GM23338 (cell line): ENCODE data around the gene TGFBR3. TPM values are rescaled to one million over a fixed set of nuclear protein-coding genes. Genes with fewer than 3 reads are reported as not detected.

Experiments used
- ATAC-seq: fragments of 200-7000 bp; cut with Tn5 transposase; 3 replicates; pipeline ENCODE4 v1.9.1; 2020
- DNase-seq: peaks from one replicate; pipeline ENCODE4 v3.0.0-alpha.2; 2015; ENCODE audit warnings: low spot score
- H2AFZ ChIP-seq: fragments of 200-600 bp; sonication (generic); 2 replicates; pipeline ENCODE4 v1.8.0; 2016; ENCODE audit warnings: antibody characterized with exemption, mild to moderate bottlenecking, moderate library complexity
- H3F3A ChIP-seq: fragments of 200-600 bp; sonication (generic); replicated peaks from 2 replicates; pipeline ENCODE4 v1.8.0; 2017; ENCODE audit warnings: antibody characterized with exemption, mixed run types, low read depth
- H3K27ac ChIP-seq: fragments of 200-600 bp; sonication (generic); 2 replicates; pipeline ENCODE4 v1.6.1; 2016; ENCODE audit warnings: low read depth
- H3K27me3 ChIP-seq: fragments of 200-600 bp; sonication (generic); 2 replicates; pipeline ENCODE4 v1.8.0; 2016; ENCODE audit warnings: mild to moderate bottlenecking, mixed run types, moderate library complexity; ENCODE audit not compliant: insufficient read depth
- H3K36me3 ChIP-seq: fragments of 200-600 bp; sonication (generic); 2 replicates; pipeline ENCODE4 v1.8.0; 2016; ENCODE audit warnings: mild to moderate bottlenecking; ENCODE audit not compliant: insufficient read depth
- H3K4me1 ChIP-seq: fragments of 200-600 bp; sonication (generic); 2 replicates; pipeline ENCODE4 v1.8.0; 2016; ENCODE audit warnings: mild to moderate bottlenecking, moderate library complexity; ENCODE audit not compliant: insufficient read depth
- H3K4me2 ChIP-seq: fragments of 200-600 bp; sonication (generic); 2 replicates; pipeline ENCODE4 v1.7.1; 2017; ENCODE audit warnings: mixed run types
- H3K4me3 ChIP-seq: fragments of 200-600 bp; sonication (generic); 2 replicates; pipeline ENCODE4 v1.6.1; 2016; ENCODE audit warnings: mixed run types
- H3K79me2 ChIP-seq: fragments of 200-600 bp; sonication (generic); replicated peaks from 2 replicates; pipeline ENCODE4 v1.8.0; 2017; ENCODE audit warnings: mild to moderate bottlenecking; ENCODE audit not compliant: insufficient read depth
- H3K9me2 ChIP-seq: fragments of 200-600 bp; sonication (generic); 2 replicates; pipeline ENCODE4 v1.8.0; 2017; ENCODE audit not compliant: insufficient read depth
- H4K20me1 ChIP-seq: fragments of 200-600 bp; sonication (generic); replicated peaks from 2 replicates; pipeline ENCODE4 v1.8.0; 2017; ENCODE audit warnings: mild to moderate bottlenecking; ENCODE audit not compliant: insufficient read depth
- H3K27ac Mint-ChIP-seq: 2 replicates; pipeline ENCODE4 v1.8.0; 2020; ENCODE audit warnings: inconsistent platforms, mild to moderate bottlenecking, moderate library complexity, mixed read lengths
- H3K27me3 Mint-ChIP-seq: 3 replicates; pipeline ENCODE4 v1.8.0; 2022; ENCODE audit warnings: low read depth, mild to moderate bottlenecking, moderate library complexity, mixed read lengths, inconsistent platforms; ENCODE audit not compliant: insufficient read depth, poor library complexity
- H3K36me3 Mint-ChIP-seq: 3 replicates; pipeline ENCODE4 v1.8.0; 2021; ENCODE audit warnings: low read depth, mild to moderate bottlenecking, inconsistent platforms, moderate library complexity, mixed read lengths
- H3K4me1 Mint-ChIP-seq: 3 replicates; pipeline ENCODE4 v1.8.0; 2020; ENCODE audit warnings: mild to moderate bottlenecking, inconsistent platforms, mixed read lengths
- H3K4me3 Mint-ChIP-seq: 3 replicates; pipeline ENCODE4 v1.8.0; 2021; ENCODE audit warnings: moderate library complexity, mild to moderate bottlenecking, inconsistent platforms, mixed read lengths
- H3K9me3 Mint-ChIP-seq: 3 replicates; pipeline ENCODE4 v1.8.0; 2020; ENCODE audit warnings: moderate library complexity, mild to moderate bottlenecking, inconsistent platforms, mixed read lengths
- EZH2 ChIP-seq: fragments of 200-600 bp; sonication (generic); IDR thresholded peaks from one replicate; pipeline ENCODE4 v1.8.0; 2017; ENCODE audit warnings: antibody characterized with exemption, mild to moderate bottlenecking, low read depth; ENCODE audit not compliant: unreplicated experiment
- EZH2phosphoT487 ChIP-seq: fragments of 200-600 bp; sonication (generic); IDR thresholded peaks from one replicate; pipeline ENCODE4 v1.8.1; 2018; ENCODE audit warnings: antibody characterized with exemption; ENCODE audit not compliant: unreplicated experiment
- JUNB ChIP-seq: IDR thresholded peaks from one replicate; pipeline ENCODE4 v1.6.1; 2016; ENCODE audit warnings: antibody characterized with exemption; ENCODE audit not compliant: unreplicated experiment
- POLR2AphosphoS5 ChIP-seq: IDR thresholded peaks from 2 replicates; pipeline ENCODE4 v1.6.1; 2016; ENCODE audit warnings: antibody characterized with exemption, low read depth
- STAT1 ChIP-seq: IDR thresholded peaks from one replicate; pipeline ENCODE4 v1.6.1; 2016; ENCODE audit warnings: antibody characterized with exemption; ENCODE audit not compliant: unreplicated experiment
- ZNF114 ChIP-seq: fragments of 250-450 bp; sonication (Bioruptor Pico); IDR thresholded peaks from 2 replicates; pipeline ENCODE4 v1.5.0; 2020; ENCODE audit warnings: mild to moderate bottlenecking, moderate library complexity
- ZNF331 ChIP-seq: fragments of 250-450 bp; sonication (Bioruptor Pico); IDR thresholded peaks from 2 replicates; pipeline ENCODE4 v1.5.0; 2020; ENCODE audit warnings: low read depth, mild to moderate bottlenecking, moderate library complexity
- polyA plus RNA-seq: library from polyadenylated mRNA; unstranded; fragments of >200 nt; fragmentation: Nextera tagmentation; extraction: Ambion mirVana; gene quantifications from 2 replicates; pipeline ENCODE4 v1.2.1, GENCODE V29; 2016
- total RNA-seq: library from RNA; depleted of rRNA; stranded (reverse); fragments of >200 nt; shearing (Covaris generic); gene quantifications from 2 replicates; pipeline ENCODE4 v1.2.3, GENCODE V29; 2014
- TF ChIP-seq, protein P1 (sequence below): IDR thresholded peaks from one replicate; pipeline ENCODE4 v1.6.1; 2018; ENCODE audit warnings: antibody characterized with exemption; ENCODE audit not compliant: unreplicated experiment
- TF ChIP-seq, protein P2 (sequence below): IDR thresholded peaks from 2 replicates; pipeline ENCODE4 v1.6.1; 2016; ENCODE audit warnings: antibody characterized with exemption
- TF ChIP-seq, protein P3 (sequence below): fragments of 250-450 bp; sonication (Bioruptor Pico); IDR thresholded peaks from 2 replicates; pipeline ENCODE4 v1.5.0; 2020; ENCODE audit warnings: mild to moderate bottlenecking, moderate library complexity

The TGFBR3 gene
- total and polyA plus RNA-seq, 2 experiments from 2014 or later, result 1.7 to 2.9 TPM

DNA sequence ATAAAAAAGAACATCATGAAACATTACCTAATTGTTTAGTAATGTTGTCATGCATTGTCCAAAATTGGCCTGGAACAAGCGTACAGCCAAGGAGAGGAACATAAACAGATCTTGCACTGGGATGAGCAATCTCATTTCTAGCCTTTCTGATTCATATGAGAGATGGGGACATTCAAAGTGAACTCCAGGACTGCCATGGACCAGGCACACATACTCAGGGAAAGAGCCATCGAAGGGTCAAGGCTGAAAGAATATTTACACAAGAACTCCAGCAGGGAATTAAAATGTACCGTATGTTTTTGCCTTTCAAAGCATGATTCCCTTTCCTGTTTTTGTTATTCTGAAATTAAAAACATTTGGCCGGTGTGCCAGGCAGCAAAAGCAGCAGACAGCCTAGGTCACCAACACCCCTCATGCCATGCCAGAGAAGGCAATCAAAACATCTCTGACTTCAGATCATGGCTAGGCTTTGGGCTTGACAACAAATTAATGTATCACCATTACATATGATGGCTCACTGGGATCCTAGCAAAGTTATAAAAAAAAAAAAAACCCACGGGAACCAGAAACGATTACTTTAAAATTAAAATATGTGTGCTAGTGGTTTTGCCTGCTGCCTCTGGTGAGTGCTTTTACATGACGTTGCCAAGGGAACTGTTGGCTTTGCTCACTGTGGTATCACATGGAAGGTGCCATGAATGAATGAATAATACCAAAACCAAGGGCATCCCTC is 159.8 kb downstream of the TGFBR3 start (continued):
- TF ChIP-seq, protein P1, sequence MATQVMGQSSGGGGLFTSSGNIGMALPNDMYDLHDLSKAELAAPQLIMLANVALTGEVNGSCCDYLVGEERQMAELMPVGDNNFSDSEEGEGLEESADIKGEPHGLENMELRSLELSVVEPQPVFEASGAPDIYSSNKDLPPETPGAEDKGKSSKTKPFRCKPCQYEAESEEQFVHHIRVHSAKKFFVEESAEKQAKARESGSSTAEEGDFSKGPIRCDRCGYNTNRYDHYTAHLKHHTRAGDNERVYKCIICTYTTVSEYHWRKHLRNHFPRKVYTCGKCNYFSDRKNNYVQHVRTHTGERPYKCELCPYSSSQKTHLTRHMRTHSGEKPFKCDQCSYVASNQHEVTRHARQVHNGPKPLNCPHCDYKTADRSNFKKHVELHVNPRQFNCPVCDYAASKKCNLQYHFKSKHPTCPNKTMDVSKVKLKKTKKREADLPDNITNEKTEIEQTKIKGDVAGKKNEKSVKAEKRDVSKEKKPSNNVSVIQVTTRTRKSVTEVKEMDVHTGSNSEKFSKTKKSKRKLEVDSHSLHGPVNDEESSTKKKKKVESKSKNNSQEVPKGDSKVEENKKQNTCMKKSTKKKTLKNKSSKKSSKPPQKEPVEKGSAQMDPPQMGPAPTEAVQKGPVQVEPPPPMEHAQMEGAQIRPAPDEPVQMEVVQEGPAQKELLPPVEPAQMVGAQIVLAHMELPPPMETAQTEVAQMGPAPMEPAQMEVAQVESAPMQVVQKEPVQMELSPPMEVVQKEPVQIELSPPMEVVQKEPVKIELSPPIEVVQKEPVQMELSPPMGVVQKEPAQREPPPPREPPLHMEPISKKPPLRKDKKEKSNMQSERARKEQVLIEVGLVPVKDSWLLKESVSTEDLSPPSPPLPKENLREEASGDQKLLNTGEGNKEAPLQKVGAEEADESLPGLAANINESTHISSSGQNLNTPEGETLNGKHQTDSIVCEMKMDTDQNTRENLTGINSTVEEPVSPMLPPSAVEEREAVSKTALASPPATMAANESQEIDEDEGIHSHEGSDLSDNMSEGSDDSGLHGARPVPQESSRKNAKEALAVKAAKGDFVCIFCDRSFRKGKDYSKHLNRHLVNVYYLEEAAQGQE, result no peak

DNA sequence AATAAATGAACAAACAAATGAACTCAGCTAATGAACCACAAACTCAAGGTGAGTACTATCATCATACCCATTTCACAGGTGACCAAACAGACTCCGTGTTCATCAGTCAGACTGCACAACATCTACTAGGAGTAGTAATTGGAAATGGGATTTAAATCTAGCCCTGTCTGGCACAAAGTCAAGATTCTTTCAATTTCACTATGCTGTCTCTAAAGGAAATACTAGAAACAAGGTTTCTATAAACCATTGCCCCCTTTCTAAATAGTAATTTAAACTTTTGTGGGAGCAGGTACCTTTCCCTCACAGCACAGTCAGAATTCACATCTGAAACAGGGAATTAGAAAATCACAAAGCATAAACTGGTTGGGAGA is 160.3 kb downstream of the TGFBR3 start:
- DNase-seq (no peak), ATAC-seq (no peak)
- H3K79me2 ChIP-seq, result no peaks in the 10 kb centered on the region
- H3K9me3 Mint-ChIP-seq, result no peaks in the 10 kb centered on the region; the same call in 2 of the 3 replicates
- no peaks in the 10 kb centered on the region for H3K36me3 ChIP-seq
- H3K27ac Mint-ChIP-seq, result no peak overlapping the region
- no peaks in the 10 kb centered on the region for H3K36me3 Mint-ChIP-seq
- H3K4me3 Mint-ChIP-seq, result no peak overlapping the region
- H3K27me3 Mint-ChIP-seq, result peaks cover 5% of the 10 kb centered on the region
- no peaks in the 10 kb centered on the region for H3K4me1 ChIP-seq
- no peak overlapping the region for H3K4me3 ChIP-seq
- no peak overlapping the region for H2AFZ ChIP-seq
- H3K4me1 Mint-ChIP-seq, result no peaks in the 10 kb centered on the region
- no peaks in the 10 kb centered on the region for H3K27me3 ChIP-seq
- H4K20me1 ChIP-seq, result no peaks in the 10 kb centered on the region
- H3F3A ChIP-seq, result no peaks in the 10 kb centered on the region
- H3K9me2 ChIP-seq, result no peaks in the 10 kb centered on the region
- H3K27ac ChIP-seq, result no peak overlapping the region
- H3K4me2 ChIP-seq, result no peak overlapping the region
- TF ChIP-seq JUNB (no peak), ZNF331 (CRISPR knock-in tag) (no peak), STAT1 (no peak), POLR2AphosphoS5 (no peak), ZNF114 (CRISPR knock-in tag) (no peak), EZH2phosphoT487 (no peak), EZH2 (no peak)
- TF ChIP-seq, protein P2, sequence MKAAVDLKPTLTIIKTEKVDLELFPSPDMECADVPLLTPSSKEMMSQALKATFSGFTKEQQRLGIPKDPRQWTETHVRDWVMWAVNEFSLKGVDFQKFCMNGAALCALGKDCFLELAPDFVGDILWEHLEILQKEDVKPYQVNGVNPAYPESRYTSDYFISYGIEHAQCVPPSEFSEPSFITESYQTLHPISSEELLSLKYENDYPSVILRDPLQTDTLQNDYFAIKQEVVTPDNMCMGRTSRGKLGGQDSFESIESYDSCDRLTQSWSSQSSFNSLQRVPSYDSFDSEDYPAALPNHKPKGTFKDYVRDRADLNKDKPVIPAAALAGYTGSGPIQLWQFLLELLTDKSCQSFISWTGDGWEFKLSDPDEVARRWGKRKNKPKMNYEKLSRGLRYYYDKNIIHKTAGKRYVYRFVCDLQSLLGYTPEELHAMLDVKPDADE, result no peak
- TF ChIP-seq, protein P3, sequence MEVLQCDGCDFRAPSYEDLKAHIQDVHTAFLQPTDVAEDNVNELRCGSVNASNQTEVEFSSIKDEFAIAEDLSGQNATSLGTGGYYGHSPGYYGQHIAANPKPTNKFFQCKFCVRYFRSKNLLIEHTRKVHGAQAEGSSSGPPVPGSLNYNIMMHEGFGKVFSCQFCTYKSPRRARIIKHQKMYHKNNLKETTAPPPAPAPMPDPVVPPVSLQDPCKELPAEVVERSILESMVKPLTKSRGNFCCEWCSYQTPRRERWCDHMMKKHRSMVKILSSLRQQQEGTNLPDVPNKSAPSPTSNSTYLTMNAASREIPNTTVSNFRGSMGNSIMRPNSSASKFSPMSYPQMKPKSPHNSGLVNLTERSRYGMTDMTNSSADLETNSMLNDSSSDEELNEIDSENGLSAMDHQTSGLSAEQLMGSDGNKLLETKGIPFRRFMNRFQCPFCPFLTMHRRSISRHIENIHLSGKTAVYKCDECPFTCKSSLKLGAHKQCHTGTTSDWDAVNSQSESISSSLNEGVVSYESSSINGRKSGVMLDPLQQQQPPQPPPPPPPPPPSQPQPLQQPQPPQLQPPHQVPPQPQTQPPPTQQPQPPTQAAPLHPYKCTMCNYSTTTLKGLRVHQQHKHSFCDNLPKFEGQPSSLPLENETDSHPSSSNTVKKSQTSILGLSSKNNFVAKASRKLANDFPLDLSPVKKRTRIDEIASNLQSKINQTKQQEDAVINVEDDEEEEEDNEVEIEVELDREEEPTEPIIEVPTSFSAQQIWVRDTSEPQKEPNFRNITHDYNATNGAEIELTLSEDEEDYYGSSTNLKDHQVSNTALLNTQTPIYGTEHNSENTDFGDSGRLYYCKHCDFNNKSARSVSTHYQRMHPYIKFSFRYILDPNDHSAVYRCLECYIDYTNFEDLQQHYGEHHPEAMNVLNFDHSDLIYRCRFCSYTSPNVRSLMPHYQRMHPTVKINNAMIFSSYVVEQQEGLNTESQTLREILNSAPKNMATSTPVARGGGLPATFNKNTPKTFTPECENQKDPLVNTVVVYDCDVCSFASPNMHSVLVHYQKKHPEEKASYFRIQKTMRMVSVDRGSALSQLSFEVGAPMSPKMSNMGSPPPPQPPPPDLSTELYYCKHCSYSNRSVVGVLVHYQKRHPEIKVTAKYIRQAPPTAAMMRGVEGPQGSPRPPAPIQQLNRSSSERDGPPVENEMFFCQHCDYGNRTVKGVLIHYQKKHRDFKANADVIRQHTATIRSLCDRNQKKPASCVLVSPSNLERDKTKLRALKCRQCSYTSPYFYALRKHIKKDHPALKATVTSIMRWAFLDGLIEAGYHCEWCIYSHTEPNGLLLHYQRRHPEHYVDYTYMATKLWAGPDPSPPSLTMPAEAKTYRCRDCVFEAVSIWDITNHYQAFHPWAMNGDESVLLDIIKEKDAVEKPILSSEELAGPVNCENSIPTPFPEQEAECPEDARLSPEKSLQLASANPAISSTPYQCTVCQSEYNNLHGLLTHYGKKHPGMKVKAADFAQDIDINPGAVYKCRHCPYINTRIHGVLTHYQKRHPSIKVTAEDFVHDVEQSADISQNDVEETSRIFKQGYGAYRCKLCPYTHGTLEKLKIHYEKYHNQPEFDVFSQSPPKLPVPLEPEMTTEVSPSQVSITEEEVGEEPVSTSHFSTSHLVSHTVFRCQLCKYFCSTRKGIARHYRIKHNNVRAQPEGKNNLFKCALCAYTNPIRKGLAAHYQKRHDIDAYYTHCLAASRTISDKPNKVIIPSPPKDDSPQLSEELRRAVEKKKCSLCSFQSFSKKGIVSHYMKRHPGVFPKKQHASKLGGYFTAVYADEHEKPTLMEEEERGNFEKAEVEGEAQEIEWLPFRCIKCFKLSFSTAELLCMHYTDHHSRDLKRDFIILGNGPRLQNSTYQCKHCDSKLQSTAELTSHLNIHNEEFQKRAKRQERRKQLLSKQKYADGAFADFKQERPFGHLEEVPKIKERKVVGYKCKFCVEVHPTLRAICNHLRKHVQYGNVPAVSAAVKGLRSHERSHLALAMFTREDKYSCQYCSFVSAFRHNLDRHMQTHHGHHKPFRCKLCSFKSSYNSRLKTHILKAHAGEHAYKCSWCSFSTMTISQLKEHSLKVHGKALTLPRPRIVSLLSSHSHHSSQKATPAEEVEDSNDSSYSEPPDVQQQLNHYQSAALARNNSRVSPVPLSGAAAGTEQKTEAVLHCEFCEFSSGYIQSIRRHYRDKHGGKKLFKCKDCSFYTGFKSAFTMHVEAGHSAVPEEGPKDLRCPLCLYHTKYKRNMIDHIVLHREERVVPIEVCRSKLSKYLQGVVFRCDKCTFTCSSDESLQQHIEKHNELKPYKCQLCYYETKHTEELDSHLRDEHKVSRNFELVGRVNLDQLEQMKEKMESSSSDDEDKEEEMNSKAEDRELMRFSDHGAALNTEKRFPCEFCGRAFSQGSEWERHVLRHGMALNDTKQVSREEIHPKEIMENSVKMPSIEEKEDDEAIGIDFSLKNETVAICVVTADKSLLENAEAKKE (CRISPR knock-in tag), result no peak
- TF ChIP-seq, protein P1, result no peak
